Neural cell (in vitro differentiated cells): ENCODE measurements around the gene IRF7. TPM values are rescaled to one million over a fixed set of nuclear protein-coding genes. Genes with fewer than 3 reads are reported as not detected.

Experiments used
- H2AFZ ChIP-seq: fragments of 200-600, 300-800 bp; sonication (generic), shearing (Covaris generic); 2 replicates; pipeline ENCODE4 v1.6.0; 2014; ENCODE audit warnings: low read depth, mild to moderate bottlenecking, antibody characterized with exemption, low read length, moderate library complexity
- H3F3A ChIP-seq: fragments of 200-600 bp; shearing (Covaris generic); 2 replicates; pipeline ENCODE4 v1.6.1; 2016; ENCODE audit warnings: mild to moderate bottlenecking, moderate library complexity, mixed read lengths, antibody characterized with exemption, low read length; ENCODE audit not compliant: insufficient read depth, poor library complexity, severe bottlenecking
- H3K27ac ChIP-seq: fragments of 200-600, 300-800 bp; sonication (generic), shearing (Covaris generic); 2 replicates; pipeline ENCODE4 v1.5.1; 2014; ENCODE audit warnings: mild to moderate bottlenecking, low read length, moderate library complexity
- H3K27me3 ChIP-seq: fragments of 300-800, 200-600 bp; sonication (generic), shearing (Covaris generic); 2 replicates; pipeline ENCODE4 v1.6.0; 2014; ENCODE audit warnings: mild to moderate bottlenecking, low read depth, low read length, moderate library complexity; ENCODE audit not compliant: insufficient read depth
- H3K36me3 ChIP-seq: fragments of 300-800, 200-600 bp; sonication (generic), shearing (Covaris generic); 2 replicates; pipeline ENCODE4 v1.5.1; 2014; ENCODE audit warnings: mild to moderate bottlenecking, antibody characterized with exemption, low read length, moderate library complexity; ENCODE audit not compliant: insufficient read depth
- H3K4me2 ChIP-seq: fragments of 300-800, 200-600 bp; sonication (generic), shearing (Covaris generic); 2 replicates; pipeline ENCODE4 v1.6.0; 2014; ENCODE audit warnings: mild to moderate bottlenecking, low read length
- H3K4me3 ChIP-seq: fragments of 300-800, 200-600 bp; sonication (generic), shearing (Covaris generic); 2 replicates; pipeline ENCODE4 v1.5.1; 2014; ENCODE audit warnings: mild to moderate bottlenecking, low read length, moderate library complexity
- H3K79me2 ChIP-seq: fragments of 200-600 bp; shearing (Covaris generic); replicated peaks from 2 replicates; pipeline ENCODE4 v1.6.0; 2014; ENCODE audit warnings: mild to moderate bottlenecking, low read length, moderate library complexity; ENCODE audit not compliant: insufficient read depth
- H3K9ac ChIP-seq: fragments of 300-800, 200-600 bp; sonication (generic), shearing (Covaris generic); 2 replicates; pipeline ENCODE4 v1.6.1; 2016; ENCODE audit warnings: mild to moderate bottlenecking, low read length, mixed read lengths
- H3K9me2 ChIP-seq: fragments of 200-600 bp; shearing (Covaris generic); 2 replicates; pipeline ENCODE4 v1.6.1; 2016; ENCODE audit warnings: mild to moderate bottlenecking, low read length, mixed read lengths; ENCODE audit not compliant: insufficient read depth
- H3K9me3 ChIP-seq: fragments of 200-600, 300-800 bp; sonication (generic), shearing (Covaris generic); 2 replicates; pipeline ENCODE4 v1.6.1; 2016; ENCODE audit warnings: mild to moderate bottlenecking, mixed run types, low read length, moderate library complexity, mixed read lengths
- H4K20me1 ChIP-seq: fragments of 200-600 bp; shearing (Covaris generic); 2 replicates; pipeline ENCODE4 v1.6.1; 2016; ENCODE audit warnings: mild to moderate bottlenecking, mixed run types; ENCODE audit not compliant: insufficient read depth
- EP300 ChIP-seq: fragments of 450-650 bp; conservative IDR thresholded peaks from 2 replicates; pipeline ENCODE4 v1.6.1; 2014; ENCODE audit warnings: antibody characterized with exemption, mild to moderate bottlenecking, moderate library complexity; ENCODE audit not compliant: poor library complexity, severe bottlenecking
- EZH2 ChIP-seq: fragments of 200-600, 300-800 bp; shearing (Covaris generic), sonication (generic); IDR thresholded peaks from 2 replicates; pipeline ENCODE4 v1.6.1; 2014; ENCODE audit warnings: antibody characterized with exemption, low read length, borderline replicate concordance, mild to moderate bottlenecking; ENCODE audit not compliant: insufficient read depth, poor library complexity, severe bottlenecking
- MXI1 ChIP-seq: fragments of 450-650 bp; conservative IDR thresholded peaks from 2 replicates; pipeline ENCODE4 v1.6.1; 2014; ENCODE audit warnings: antibody characterized with exemption, mild to moderate bottlenecking; ENCODE audit not compliant: poor library complexity, severe bottlenecking
- POLR2AphosphoS5 ChIP-seq: IDR thresholded peaks from 2 replicates; pipeline ENCODE4 v1.6.1; 2012
- RAD21 ChIP-seq: fragments of 450-650 bp; conservative IDR thresholded peaks from 2 replicates; pipeline ENCODE4 v1.6.1; 2014; ENCODE audit warnings: antibody characterized with exemption, mild to moderate bottlenecking, moderate library complexity
- SMC3 ChIP-seq: fragments of 450-650 bp; conservative IDR thresholded peaks from 2 replicates; pipeline ENCODE4 v1.6.1; 2014; ENCODE audit warnings: antibody characterized with exemption, mild to moderate bottlenecking, moderate library complexity; ENCODE audit not compliant: poor library complexity
- TAF1 ChIP-seq: IDR thresholded peaks from 2 replicates; pipeline ENCODE4 v1.6.1; 2012; ENCODE audit warnings: low read depth
- polyA plus RNA-seq: library from polyadenylated mRNA; depleted of rRNA; stranded (reverse); fragments of >200 nt; gene quantifications from 2 replicates; pipeline ENCODE4 v1.2.3, GENCODE V29; 2014
- small RNA-seq, 3 experiments: library from RNA; depleted of rRNA; stranded (forward); fragments of <200 nt; gene quantifications; one replicate each; pipeline ENCODE3, GENCODE V24; 2012
- TF ChIP-seq, protein P1 (sequence below): fragments of 450-650 bp; IDR thresholded peaks from 2 replicates; pipeline ENCODE4 v1.5.1; 2014; ENCODE audit warnings: antibody characterized with exemption, mild to moderate bottlenecking, moderate library complexity; ENCODE audit not compliant: poor library complexity, severe bottlenecking
- TF ChIP-seq, protein P2 (sequence below): IDR thresholded peaks from 2 replicates; pipeline ENCODE4 v1.6.1; 2012; ENCODE audit warnings: borderline replicate concordance

Gene IRF7
- polyA plus RNA-seq, 1 donor from 2014 or later: 1.1 TPM

DNA sequence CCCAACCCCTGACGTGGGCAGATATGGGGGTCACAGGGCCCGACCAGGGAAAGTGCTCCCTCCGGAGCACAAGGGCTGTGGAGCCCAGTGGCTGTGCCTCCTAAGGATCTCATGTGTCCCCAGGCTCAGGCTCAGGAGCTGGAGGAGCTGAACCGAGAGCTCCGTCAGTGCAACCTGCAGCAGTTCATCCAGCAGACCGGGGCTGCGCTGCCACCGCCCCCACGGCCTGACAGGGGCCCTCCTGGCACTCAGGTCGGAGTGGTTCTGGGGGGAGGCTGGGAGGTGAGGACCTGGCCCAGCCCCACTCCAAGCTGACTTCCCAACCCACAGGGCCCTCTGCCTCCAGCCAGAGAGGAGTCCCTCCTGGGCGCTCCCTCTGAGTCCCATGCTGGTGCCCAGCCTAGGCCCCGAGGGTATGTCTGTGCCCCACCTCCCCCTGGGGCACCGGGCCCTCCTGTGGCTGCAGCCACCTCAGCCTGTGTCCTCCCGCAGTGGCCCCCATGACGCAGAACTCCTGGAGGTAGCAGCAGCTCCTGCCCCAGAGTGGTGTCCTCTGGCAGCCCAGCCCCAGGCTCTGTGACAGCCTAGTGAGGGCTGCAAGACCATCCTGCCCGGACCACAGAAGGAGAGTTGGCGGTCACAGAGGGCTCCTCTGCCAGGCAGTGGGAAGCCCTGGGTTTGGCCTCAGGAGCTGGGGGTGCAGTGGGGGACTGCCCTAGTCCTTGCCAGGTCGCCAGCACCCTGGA lies 52.5 kb downstream of the IRF7 start:
- Histone ChIP-seq H3K27me3 (peaks cover 2% of the 10 kb centered on the region), H3K9me3 (no peaks in the 10 kb centered on the region), H3K79me2 (no peaks in the 10 kb centered on the region), H3K36me3 (no peaks in the 10 kb centered on the region), H4K20me1 (no peaks in the 10 kb centered on the region), H3K4me2 (no peak overlapping the region), H3K4me3 (no peak overlapping the region), H2AFZ (no peak overlapping the region), H3F3A (no peaks in the 10 kb centered on the region), H3K9me2 (no peaks in the 10 kb centered on the region), H3K27ac (no peak overlapping the region), H3K9ac (no peak overlapping the region)
- TF ChIP-seq EZH2: no peak
- TF ChIP-seq TAF1: no peak
- TF ChIP-seq, protein P1, sequence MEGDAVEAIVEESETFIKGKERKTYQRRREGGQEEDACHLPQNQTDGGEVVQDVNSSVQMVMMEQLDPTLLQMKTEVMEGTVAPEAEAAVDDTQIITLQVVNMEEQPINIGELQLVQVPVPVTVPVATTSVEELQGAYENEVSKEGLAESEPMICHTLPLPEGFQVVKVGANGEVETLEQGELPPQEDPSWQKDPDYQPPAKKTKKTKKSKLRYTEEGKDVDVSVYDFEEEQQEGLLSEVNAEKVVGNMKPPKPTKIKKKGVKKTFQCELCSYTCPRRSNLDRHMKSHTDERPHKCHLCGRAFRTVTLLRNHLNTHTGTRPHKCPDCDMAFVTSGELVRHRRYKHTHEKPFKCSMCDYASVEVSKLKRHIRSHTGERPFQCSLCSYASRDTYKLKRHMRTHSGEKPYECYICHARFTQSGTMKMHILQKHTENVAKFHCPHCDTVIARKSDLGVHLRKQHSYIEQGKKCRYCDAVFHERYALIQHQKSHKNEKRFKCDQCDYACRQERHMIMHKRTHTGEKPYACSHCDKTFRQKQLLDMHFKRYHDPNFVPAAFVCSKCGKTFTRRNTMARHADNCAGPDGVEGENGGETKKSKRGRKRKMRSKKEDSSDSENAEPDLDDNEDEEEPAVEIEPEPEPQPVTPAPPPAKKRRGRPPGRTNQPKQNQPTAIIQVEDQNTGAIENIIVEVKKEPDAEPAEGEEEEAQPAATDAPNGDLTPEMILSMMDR: no peak
- no peak for TF ChIP-seq RAD21
- TF ChIP-seq POLR2AphosphoS5: no peak
- no peak for TF ChIP-seq EP300
- TF ChIP-seq MXI1: no peak
- TF ChIP-seq, protein P2, sequence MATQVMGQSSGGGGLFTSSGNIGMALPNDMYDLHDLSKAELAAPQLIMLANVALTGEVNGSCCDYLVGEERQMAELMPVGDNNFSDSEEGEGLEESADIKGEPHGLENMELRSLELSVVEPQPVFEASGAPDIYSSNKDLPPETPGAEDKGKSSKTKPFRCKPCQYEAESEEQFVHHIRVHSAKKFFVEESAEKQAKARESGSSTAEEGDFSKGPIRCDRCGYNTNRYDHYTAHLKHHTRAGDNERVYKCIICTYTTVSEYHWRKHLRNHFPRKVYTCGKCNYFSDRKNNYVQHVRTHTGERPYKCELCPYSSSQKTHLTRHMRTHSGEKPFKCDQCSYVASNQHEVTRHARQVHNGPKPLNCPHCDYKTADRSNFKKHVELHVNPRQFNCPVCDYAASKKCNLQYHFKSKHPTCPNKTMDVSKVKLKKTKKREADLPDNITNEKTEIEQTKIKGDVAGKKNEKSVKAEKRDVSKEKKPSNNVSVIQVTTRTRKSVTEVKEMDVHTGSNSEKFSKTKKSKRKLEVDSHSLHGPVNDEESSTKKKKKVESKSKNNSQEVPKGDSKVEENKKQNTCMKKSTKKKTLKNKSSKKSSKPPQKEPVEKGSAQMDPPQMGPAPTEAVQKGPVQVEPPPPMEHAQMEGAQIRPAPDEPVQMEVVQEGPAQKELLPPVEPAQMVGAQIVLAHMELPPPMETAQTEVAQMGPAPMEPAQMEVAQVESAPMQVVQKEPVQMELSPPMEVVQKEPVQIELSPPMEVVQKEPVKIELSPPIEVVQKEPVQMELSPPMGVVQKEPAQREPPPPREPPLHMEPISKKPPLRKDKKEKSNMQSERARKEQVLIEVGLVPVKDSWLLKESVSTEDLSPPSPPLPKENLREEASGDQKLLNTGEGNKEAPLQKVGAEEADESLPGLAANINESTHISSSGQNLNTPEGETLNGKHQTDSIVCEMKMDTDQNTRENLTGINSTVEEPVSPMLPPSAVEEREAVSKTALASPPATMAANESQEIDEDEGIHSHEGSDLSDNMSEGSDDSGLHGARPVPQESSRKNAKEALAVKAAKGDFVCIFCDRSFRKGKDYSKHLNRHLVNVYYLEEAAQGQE: no peak
- TF ChIP-seq SMC3: no peak

Small RNA genes within 50 kb of the gene (small RNA-seq; reads per million reads assigned to genes)
- 184 to 435 (median 219) reads per million in 3 experiments for gene MIR210

Other genes with a start within 250 kb of the IRF7 start
- 440 and 478 TPM in 2 replicates for gene B4GALNT4, start 246.5 kb downstream of the IRF7 start, polyA plus RNA-seq
- gene PKP3, start 221.7 kb downstream of the IRF7 start, polyA plus RNA-seq: not detected in 2 replicates
- gene SIGIRR, start 201.0 kb downstream of the IRF7 start, polyA plus RNA-seq: 1.6 and 5.6 TPM in 2 replicates
- gene ANO9, start 173.9 kb downstream of the IRF7 start, polyA plus RNA-seq: not detected in 2 replicates
- 39.1 and 54.3 TPM in 2 replicates for gene PTDSS2, start 165.7 kb downstream of the IRF7 start, polyA plus RNA-seq
- 71.8 and 82.4 TPM in 2 replicates for gene RNH1, start 108.7 kb downstream of the IRF7 start, polyA plus RNA-seq
- gene HRAS, start 80.4 kb downstream of the IRF7 start, polyA plus RNA-seq: 119 and 120 TPM in 2 replicates
- gene LRRC56, start 78.4 kb downstream of the IRF7 start, polyA plus RNA-seq: 0.76 and 1.3 TPM in 2 replicates
- gene LMNTD2, start 55.2 kb downstream of the IRF7 start, polyA plus RNA-seq: 0.61 and 3.0 TPM in 2 replicates
- 37.1 and 51.5 TPM in 2 replicates for gene RASSF7, start 55.0 kb downstream of the IRF7 start, polyA plus RNA-seq
- 8.5 and 12.1 TPM in 2 replicates for gene PHRF1, start 39.5 kb downstream of the IRF7 start, polyA plus RNA-seq
- gene CDHR5, start 9.0 kb upstream of the IRF7 start, polyA plus RNA-seq: not detected in 2 replicates
- gene SCT, start 11.2 kb upstream of the IRF7 start, polyA plus RNA-seq: not detected in 2 replicates
- 0.86 TPM in 1 of 2 replicates, not detected in the other for gene DRD4, start 21.3 kb upstream of the IRF7 start, polyA plus RNA-seq
- gene DEAF1, start 79.3 kb upstream of the IRF7 start, polyA plus RNA-seq: 87.6 and 94.9 TPM in 2 replicates
- 23.1 and 30.9 TPM in 2 replicates for gene TMEM80, start 79.9 kb upstream of the IRF7 start, polyA plus RNA-seq
- gene EPS8L2, start 90.3 kb upstream of the IRF7 start, polyA plus RNA-seq: 3.5 and 7.5 TPM in 2 replicates
- gene TALDO1, start 131.5 kb upstream of the IRF7 start, polyA plus RNA-seq: 156 and 158 TPM in 2 replicates
- 131 and 146 TPM in 2 replicates for gene GATD1, start 161.5 kb upstream of the IRF7 start, polyA plus RNA-seq
- 11.8 and 16.2 TPM in 2 replicates for gene CEND1, start 174.1 kb upstream of the IRF7 start, polyA plus RNA-seq
- gene SLC25A22, start 182.3 kb upstream of the IRF7 start, polyA plus RNA-seq: 40.9 and 66.4 TPM in 2 replicates
- gene PIDD1, start 189.3 kb upstream of the IRF7 start, polyA plus RNA-seq: 13.3 and 34.9 TPM in 2 replicates
- gene RPLP2, start 194.0 kb upstream of the IRF7 start, polyA plus RNA-seq: 147 and 167 TPM in 2 replicates
- 7.3 and 7.8 TPM in 2 replicates for gene PNPLA2, start 203.0 kb upstream of the IRF7 start, polyA plus RNA-seq
- 1.2 and 6.5 TPM in 2 replicates for gene CRACR2B, start 212.0 kb upstream of the IRF7 start, polyA plus RNA-seq
- gene CD151, start 217.0 kb upstream of the IRF7 start, polyA plus RNA-seq: 70.8 and 80.1 TPM in 2 replicates
- 50.6 and 62.3 TPM in 2 replicates for gene POLR2L, start 226.6 kb upstream of the IRF7 start, polyA plus RNA-seq
- 68.1 and 68.3 TPM in 2 replicates for gene TSPAN4, start 226.9 kb upstream of the IRF7 start, polyA plus RNA-seq